GM18520 (cell line): Measurements from ENCODE around the gene XPO6.

Experiments
- ATAC-seq: cut with Tn5 transposase; IDR thresholded peaks from one replicate; pipeline ENCODE4 v1.9.1; 2021; ENCODE audit not compliant: unreplicated experiment

XPO6 gene

DNA sequence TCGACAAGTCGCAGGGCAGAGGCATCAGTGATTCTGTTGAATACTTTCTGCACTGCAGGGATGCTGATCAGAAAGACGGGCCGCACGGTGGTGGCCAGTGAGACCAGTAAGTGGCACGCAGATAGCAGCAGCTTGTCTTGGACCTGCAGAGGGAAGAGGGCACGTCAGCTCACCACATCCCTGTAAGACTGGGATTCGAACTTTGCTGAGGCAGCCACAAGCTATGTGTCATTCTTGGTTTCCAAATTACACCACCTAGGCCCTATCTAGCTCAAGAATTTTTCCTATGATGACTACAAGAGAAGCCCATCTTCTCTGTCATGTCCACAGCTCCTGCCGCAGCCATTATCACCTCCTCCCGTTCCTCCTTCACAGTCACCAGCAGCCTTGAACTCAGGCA, 98.9 kb downstream of the XPO6 start:
- no peak for ATAC-seq

- no peak for ATAC-seq
These were observed 100.8 kb downstream of the XPO6 start for GRCh38 chr16:28110977-28111376.

GRCh38 chr16:28110479-28110878, 101.3 kb downstream of the XPO6 start:
- ATAC-seq = no peak

- ATAC-seq = no peak
These were observed 101.7 kb downstream of the XPO6 start for GRCh38 chr16:28110074-28110473.

- no peak for ATAC-seq
These were observed 103.0 kb downstream of the XPO6 start for GRCh38 chr16:28108590-28109247.

- ATAC-seq = no peak
These were observed 104.5 kb downstream of the XPO6 start for GRCh38 chr16:28107232-28107631.

DNA sequence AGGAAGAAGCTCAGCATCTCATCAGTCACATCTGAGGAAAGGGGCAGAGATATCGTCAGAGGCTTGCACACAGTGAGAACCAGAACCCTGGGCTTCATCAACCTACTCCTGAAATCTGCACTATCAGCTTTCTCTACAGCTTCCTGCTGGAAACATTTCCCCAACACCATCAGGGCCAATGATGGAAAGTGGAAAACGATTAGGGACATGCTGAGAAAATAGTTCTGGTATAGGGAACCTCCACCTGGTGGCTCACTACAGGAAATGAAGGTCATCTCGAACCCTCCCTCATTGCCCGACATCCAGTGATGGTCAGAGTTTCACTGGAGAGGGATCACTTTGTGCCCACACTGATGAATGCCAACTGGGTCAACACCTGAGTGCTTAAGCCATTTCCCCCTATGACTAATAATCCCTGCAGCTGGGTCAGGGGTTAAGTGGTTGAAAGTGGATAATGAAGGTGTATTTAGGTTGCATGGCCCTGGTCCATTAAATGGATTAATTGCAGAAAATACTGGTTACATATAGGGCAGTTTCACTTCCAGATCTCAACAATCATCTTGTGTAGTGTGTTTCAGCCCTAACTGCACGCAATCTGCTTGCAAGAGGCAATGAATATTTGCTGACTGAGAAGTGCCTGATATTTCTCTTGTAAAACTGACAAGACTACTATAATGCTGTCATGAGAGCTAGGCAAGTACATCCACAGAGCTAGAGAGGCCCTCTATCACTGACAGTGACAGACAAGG, 105.1 kb downstream of the XPO6 start:
- ATAC-seq = no peak

DNA sequence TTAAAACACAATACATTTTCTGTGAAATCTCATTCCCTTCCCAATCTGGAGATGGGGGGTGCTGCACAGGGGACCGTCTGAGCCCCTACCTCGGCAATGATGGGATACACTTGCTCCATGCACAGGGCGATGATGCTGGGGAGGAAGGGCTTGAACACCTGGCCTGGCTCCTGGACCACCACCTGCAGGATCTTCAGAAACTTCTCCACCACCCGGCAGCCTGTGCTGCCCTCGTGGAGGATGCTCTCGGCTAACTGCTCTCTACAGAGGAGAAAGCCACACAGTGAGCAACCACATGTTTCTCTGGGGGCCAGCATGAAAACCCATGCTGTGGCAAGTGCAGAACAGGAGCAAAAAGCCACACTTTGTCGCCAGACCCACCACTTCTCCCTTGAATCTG, 105.8 kb downstream of the XPO6 start:
- ATAC-seq = no peak

DNA sequence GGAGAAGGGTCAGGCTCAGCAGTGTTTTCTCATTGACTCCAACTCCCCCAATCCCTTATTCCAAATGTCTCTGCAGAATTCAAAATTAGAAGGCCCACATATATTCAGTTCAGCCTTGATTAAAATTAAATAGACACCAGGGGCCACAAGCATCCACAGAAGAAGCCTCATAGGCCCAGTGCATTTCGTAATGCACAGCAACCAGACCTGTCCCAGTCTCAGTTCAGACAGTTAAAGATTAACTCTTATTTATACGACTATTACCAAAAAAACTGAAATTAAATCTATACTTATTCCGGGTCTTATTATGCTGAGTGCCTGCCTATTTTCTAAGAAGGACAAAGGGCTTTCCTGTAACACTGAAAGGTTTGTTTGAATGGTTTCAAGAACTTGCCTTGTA, 106.5 kb downstream of the XPO6 start:
- ATAC-seq = no peak

GRCh38 chr16:28104404-28104803, 107.4 kb downstream of the XPO6 start:
- no peak for ATAC-seq

GRCh38 chr16:28103516-28104170, 108.1 kb downstream of the XPO6 start:
- ATAC-seq = no peak

DNA sequence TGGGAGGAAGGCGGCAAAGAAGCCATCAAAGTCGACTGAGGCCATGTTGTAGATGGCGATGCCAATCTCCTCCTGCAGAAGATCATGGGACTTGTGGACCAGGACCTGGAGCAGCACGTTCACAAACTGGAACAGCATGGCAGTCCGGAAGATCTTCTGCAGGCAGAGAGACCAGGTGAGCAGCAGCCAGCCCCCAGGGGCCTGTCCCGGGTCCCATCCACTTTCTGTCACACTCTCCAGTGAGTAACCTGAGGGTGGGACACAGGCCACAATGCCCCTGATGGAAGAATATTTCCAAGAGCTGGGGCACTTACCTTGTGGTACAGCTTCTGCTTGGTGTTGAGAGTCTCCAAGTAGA, 110.3 kb downstream of the XPO6 start:
- ATAC-seq = no peak

DNA sequence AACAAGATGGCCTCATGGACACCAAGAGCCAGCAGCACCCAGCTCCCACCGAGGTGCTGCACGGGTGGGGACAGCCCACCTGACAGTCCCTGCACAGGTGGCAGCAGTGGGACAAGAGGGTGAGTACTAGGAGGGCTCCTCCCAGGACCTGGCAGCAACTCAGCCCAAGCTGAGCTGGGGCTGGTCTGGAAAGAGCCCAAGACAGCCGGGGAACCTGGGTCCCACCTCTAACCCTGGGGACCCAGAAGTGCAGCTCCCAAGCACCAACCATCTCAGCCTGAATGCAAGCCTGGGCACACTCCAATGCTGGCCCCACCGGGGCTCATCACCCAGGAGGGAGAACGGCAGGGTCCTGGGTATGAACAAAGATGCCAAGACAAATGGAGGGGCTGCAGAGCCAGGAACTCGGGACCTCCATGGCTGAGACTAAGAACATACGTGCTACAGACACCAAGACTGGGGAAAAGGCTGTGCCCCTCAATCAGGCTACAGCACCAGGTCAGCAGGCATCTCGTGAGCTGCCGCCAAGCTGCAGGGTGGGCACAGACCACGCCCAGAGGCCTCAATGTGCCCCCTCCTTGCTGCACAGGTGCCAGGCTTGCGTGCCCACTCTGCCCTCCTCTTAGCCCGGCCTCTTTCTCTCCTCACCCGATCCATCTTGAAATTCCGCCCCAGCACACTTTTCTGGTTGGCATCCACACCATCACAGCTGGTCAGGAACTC, 110.8 kb downstream of the XPO6 start:
- ATAC-seq = no peak

GRCh38 chr16:28098959-28099945, 112.5 kb downstream of the XPO6 start:
- no peak for ATAC-seq

DNA sequence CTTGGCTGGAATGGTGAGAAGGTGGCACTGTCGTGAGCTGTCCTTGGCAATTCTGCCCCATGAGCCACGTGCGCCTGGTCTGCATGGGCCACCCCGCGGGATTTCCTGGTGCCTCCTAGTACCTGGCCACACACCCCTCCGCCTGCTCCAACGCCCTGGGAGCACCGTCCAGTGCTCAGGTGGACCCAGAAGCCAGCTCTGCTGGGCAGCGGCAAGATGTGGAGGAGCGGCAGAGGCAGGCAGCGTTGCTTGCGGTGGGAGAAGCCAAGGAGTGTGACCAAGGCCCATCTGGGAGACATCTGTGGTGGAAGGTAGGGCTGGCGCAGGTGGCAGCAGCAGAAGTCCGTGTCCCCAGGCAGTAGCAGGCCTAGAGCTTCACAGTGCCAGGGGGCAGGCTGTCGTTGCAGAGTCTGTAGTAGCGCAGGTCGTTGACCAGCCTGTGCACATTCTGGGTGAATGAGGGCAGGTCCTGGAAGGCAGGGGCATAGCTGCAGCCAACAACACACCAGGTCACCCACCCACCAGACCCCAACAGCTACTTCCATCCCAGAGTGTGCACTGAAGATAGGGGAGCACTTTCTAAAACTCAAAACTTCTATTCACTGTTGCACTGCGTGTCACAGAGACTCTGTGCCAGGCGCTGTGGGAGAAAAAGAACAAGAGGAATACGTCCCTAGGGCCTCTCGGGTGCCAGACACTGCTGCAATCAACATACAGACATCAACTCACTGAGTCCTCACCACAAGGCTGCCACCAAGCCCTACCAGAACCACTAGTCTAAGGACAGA, 113.4 kb downstream of the XPO6 start:
- ATAC-seq = no peak

DNA sequence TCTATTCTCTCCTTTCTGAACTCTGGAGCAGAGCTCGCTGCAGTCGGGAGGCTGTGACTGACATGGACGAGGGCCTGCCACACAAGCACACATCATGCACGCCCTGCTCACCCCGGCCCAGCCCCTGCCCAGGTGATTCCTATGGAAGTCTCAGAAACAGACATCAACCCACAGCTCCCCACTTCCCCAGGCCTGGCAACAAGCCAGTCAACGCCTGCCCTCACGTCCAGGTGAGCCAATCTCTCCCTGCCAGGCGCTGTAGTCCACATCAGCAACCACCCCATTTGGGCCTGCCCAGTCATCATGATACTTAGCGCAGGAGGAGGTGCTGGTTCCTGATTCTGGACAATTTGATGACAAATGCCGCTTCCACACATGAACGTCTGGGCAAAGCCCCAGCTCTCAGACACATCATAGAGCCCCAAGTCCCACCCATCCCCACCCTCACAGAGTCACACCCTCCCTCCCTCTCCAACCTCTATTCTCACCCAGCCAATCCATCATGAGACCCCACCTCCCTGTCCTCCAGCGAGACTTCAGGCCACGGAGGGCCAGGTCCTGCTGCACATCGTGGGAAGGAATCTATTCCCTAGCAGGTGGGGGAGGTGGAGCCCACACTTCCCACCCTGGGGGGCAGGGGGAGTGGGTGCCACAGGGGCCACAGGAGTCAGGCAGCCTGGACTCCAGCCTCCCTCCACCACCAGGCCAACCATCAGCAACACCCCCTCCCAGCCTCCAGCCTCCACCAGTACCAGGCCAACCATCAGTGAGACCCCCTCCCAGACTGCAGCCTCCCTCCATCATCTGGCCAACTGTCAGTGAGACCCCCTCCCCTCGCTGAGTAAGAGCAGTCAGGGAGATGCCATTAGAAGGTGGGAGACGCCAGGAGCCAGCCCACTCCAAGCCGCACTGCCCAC, 114.5 kb downstream of the XPO6 start:
- no peak for ATAC-seq

- ATAC-seq = no peak
These were observed 118.4 kb downstream of the XPO6 start for GRCh38 chr16:28093385-28093725.

DNA sequence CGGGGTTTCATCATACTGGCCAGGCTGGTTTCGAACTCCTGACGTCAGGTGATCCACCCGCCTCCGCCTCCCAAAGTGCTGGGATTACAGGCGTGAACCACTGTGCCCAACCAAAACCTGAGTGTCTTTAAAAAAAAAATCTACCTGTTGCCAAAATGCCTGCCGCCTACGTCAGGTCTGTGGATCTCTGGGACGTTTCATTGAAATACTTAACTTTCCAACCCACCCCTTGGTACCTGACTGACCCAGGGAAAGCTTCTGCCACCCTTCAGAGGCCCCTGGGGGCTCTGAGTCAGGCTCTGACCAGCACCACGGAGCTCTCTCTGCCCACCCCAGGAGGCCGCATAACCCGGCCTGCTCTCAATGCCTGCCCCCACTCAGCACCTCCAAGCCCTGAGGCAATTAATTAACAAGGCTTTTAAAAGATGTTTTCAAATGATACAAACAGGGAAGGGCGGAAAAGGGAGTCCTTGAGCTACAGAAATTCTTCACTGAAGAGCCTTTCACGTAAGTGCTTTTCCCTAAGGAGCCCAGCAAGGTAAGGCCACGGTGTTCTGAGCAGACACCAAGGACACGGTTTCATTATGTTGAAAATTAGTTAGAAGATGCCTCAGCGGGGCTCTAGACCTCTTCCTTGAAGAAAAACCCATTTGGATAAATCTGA, 118.9 kb downstream of the XPO6 start:
- ATAC-seq = no peak
